K562 (cell line): ENCODE results near the gene BPI. TPM values are rescaled to one million over a fixed set of nuclear protein-coding genes. Genes with fewer than 3 reads are reported as not detected.

ENCODE experiments used
- ATAC-seq: fragments of 200-7000 bp; cut with Tn5 transposase; 3 replicates; pipeline ENCODE4 v1.9.1; 2020; ENCODE audit warnings: moderate library complexity
- BruUV-seq: library from RNA; stranded (reverse); fragments of 400-500 nt; replicated peaks from 2 replicates; lab custom pipeline; 2021; lab: Mats Ljungman, UMichigan
- CTCF ChIA-PET: fragments of 300-600 bp; formaldehyde crosslinking; extraction: SDS; loops from one replicate; lab custom pipeline; 2021; ENCODE audit warnings: low intra/inter-chr PET ratio; lab: Yijun Ruan, JAX
- POLR2A ChIA-PET: fragments of 300-600, 350-650 bp; sonication (Branson Sonifier 250); formaldehyde crosslinking; extraction: SDS; loops from one replicate; lab custom pipeline; 2021; ENCODE audit warnings: antibody characterized with exemption, inconsistent platforms; lab: Yijun Ruan, JAX
- DNase-seq, 4 experiments: peaks; one replicate each; pipeline versions ENCODE4 v3.0.0 to v3.0.0-alpha.2; 2011 to 2018; ENCODE audit warnings: low spot score in 3 of 4, mixed read lengths in 3 of 4; ENCODE audit errors: extremely low read depth in 1 of 4
- FAIRE-seq: peaks from 2 replicates; lab custom pipeline; 2011; peaks lifted over from hg19 to GRCh38; lab: Jason Lieb, UNC
- H2AFZ ChIP-seq: 2 replicates; pipeline ENCODE4 v1.6.0; 2011; ENCODE audit warnings: low read depth, low read length, control low read depth, inconsistent platforms
- H3K27ac ChIP-seq: fragments of 200-600 bp; 3 replicates; pipeline ENCODE4 v1.8.0; 2011; ENCODE audit warnings: low read depth, mild to moderate bottlenecking, control low read depth, inconsistent platforms, low read length, moderate library complexity, mixed read lengths; ENCODE audit errors: extremely low read depth
- H3K27me3 ChIP-seq, 2 experiments: fragments of 300-600 bp in 1 of 2; 2 replicates in 1 of 2; 3 replicates in 1 of 2; pipeline versions ENCODE4 v1.6.0 to v1.8.0; 2011; ENCODE audit warnings: inconsistent platforms in 2 of 2, low read length in 2 of 2, mild to moderate bottlenecking in 1 of 2, mixed read lengths in 1 of 2, moderate library complexity in 1 of 2; ENCODE audit not compliant: control insufficient read depth in 2 of 2, insufficient read depth in 2 of 2
- H3K36me3 ChIP-seq: fragments of 300-600 bp; 3 replicates; pipeline ENCODE4 v1.8.0; 2011; ENCODE audit warnings: mild to moderate bottlenecking, low read length, inconsistent platforms; ENCODE audit not compliant: control insufficient read depth, insufficient read depth
- H3K4me1 ChIP-seq, 2 experiments: fragments of 200-600 bp in 1 of 2; replicated peaks in 1 of 2; 2 replicates in 1 of 2; 3 replicates in 1 of 2; pipeline versions ENCODE4 v1.5.1 to v1.8.0; 2011; ENCODE audit warnings: inconsistent platforms in 2 of 2, low read length in 2 of 2, mild to moderate bottlenecking in 1 of 2, mixed read lengths in 1 of 2, moderate library complexity in 1 of 2; ENCODE audit not compliant: control insufficient read depth in 2 of 2, insufficient read depth in 2 of 2
- H3K4me2 ChIP-seq: 2 replicates; pipeline ENCODE4 v1.6.1; 2011; ENCODE audit warnings: low read length, control low read depth, inconsistent platforms, mixed read lengths; ENCODE audit not compliant: insufficient read depth
- H3K4me3 ChIP-seq: fragments of 200-600 bp; sonication (generic), shearing (Covaris generic); 2 replicates; pipeline ENCODE4 v1.5.1; 2016; ENCODE audit warnings: control low read depth, inconsistent platforms
- H3K79me2 ChIP-seq: fragments of 200-600 bp; 3 replicates; pipeline ENCODE4 v1.8.0; 2011; ENCODE audit warnings: low read length, inconsistent platforms; ENCODE audit not compliant: control insufficient read depth, insufficient read depth
- H3K9ac ChIP-seq, 2 experiments: 2 replicates each; pipeline versions ENCODE4 v1.6.0 to v1.6.1; 2011; ENCODE audit warnings: low read depth in 2 of 2, low read length in 2 of 2, control low read depth in 1 of 2, inconsistent platforms in 1 of 2, mild to moderate bottlenecking in 1 of 2, mixed read lengths in 1 of 2; ENCODE audit not compliant: insufficient read depth in 1 of 2
- H3K9me1 ChIP-seq: one replicate; pipeline ENCODE4 v1.6.0; 2011; ENCODE audit warnings: inconsistent platforms, mild to moderate bottlenecking, low read length, moderate library complexity; ENCODE audit not compliant: control insufficient read depth, insufficient read depth
- H3K9me3 ChIP-seq: replicated peaks from 2 replicates; pipeline ENCODE4 v1.5.1; 2011; ENCODE audit warnings: low read depth, low read length, inconsistent platforms; ENCODE audit not compliant: control insufficient read depth, insufficient read depth
- H4K20me1 ChIP-seq: replicated peaks from 2 replicates; pipeline ENCODE4 v1.6.1; 2011; ENCODE audit warnings: low read length, inconsistent platforms, mixed read lengths; ENCODE audit not compliant: control insufficient read depth, insufficient read depth
- RFX1 ChIP-seq: fragments of 450-650 bp; IDR thresholded peaks from 2 replicates; pipeline ENCODE4 v1.6.1; 2016; ENCODE audit warnings: mild to moderate bottlenecking, moderate library complexity
- RFX5 ChIP-seq: IDR thresholded peaks from 2 replicates; pipeline ENCODE4 v1.6.1; 2011; ENCODE audit warnings: low read depth, mild to moderate bottlenecking, improper control_type of control experiment, low read length
- WGBS: fragments of 100-300 bp; shearing (Covaris generic); methylation state at CpG from one replicate; pipeline ENCODE4 v1.1.6; 2016; ENCODE audit warnings: low coverage, mixed read lengths; ENCODE audit not compliant: insufficient coverage; ENCODE audit errors: missing lambda C conversion rate; 5-methylcytosine and 5-hydroxymethylcytosine counted together
- in situ Hi-C: fragments of 300-500 bp; cut with MboI; formaldehyde crosslinking; loops from 4 replicates; pipeline ENCODE4 v1.15.0; 2018; ENCODE audit warnings: inconsistent platforms, mixed read lengths
- intact Hi-C: fragments of 100-400 bp; cut with micrococcal nuclease; formaldehyde crosslinking; loops from 2 replicates; pipeline ENCODE4 v1.14.2; 2022
- polyA plus RNA-seq, 8 experiments: library from polyadenylated mRNA; depleted of rRNA in 4 of 8; stranded (reverse) in 5 of 8; unstranded in 3 of 8; fragments of >200 nt; fragmentation: Nextera tagmentation in 2 of 8; fragmentation: Illumina TruSeq in 1 of 8; extraction: Ambion mirVana in 2 of 8; extraction: Trizol in 1 of 8; gene quantifications; 2 replicates each; pipeline versions ENCODE4 v1.2.1 to v1.2.3, GENCODE V29; 2011 to 2014; ENCODE audit warnings: inconsistent platforms in 1 of 8, missing spikeins in 1 of 8
- total RNA-seq, 7 experiments: library from RNA; depleted of rRNA in 6 of 7; stranded (reverse); fragments of >200 nt in 6 of 7; fragmentation: Illumina TruSeq in 2 of 7; extraction: Trizol in 2 of 7; gene quantifications; 2 replicates each; pipeline versions ENCODE4 v1.2.1 to v1.2.3, GENCODE V29; 2011 to 2021; ENCODE audit warnings: low replicate concordance in 1 of 7
- TF ChIP-seq, protein P1 (sequence below): fragments of 200-400 bp; formaldehyde crosslinking; IDR thresholded peaks from 2 replicates; pipeline ENCODE4 v1.6.1; 2017; ENCODE audit warnings: mild to moderate bottlenecking, low read depth, low read length, moderate library complexity

BPI gene
- total and polyA plus RNA-seq, 9 of the 15 experiments (the other 6 are each of a cell fraction or from before 2014, with no cell fraction given) = not detected

- TF ChIP-seq, protein P1, sequence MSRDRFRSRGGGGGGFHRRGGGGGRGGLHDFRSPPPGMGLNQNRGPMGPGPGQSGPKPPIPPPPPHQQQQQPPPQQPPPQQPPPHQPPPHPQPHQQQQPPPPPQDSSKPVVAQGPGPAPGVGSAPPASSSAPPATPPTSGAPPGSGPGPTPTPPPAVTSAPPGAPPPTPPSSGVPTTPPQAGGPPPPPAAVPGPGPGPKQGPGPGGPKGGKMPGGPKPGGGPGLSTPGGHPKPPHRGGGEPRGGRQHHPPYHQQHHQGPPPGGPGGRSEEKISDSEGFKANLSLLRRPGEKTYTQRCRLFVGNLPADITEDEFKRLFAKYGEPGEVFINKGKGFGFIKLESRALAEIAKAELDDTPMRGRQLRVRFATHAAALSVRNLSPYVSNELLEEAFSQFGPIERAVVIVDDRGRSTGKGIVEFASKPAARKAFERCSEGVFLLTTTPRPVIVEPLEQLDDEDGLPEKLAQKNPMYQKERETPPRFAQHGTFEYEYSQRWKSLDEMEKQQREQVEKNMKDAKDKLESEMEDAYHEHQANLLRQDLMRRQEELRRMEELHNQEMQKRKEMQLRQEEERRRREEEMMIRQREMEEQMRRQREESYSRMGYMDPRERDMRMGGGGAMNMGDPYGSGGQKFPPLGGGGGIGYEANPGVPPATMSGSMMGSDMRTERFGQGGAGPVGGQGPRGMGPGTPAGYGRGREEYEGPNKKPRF = no peak
These were observed 44.0 kb upstream of the BPI start (continued) for GRCh38 chr20:38260025-38260377.

- no TSS peak for BruUV-seq
- no peak for TF ChIP-seq RFX5
- TF ChIP-seq RFX1 = peak; percentile 65
- TF ChIP-seq, all 486 proteins: peak for 1
- CTCF ChIA-PET = no interaction called here
- Histone ChIP-seq H3K36me3 (no peaks in the 10 kb centered on the region), H3K27ac (no peak within 1 kb of the TSS), H3K9ac (no peak within 1 kb of the TSS), H3K9me1 (no peaks in the 10 kb centered on the region), H3K4me3 (no peak within 1 kb of the TSS), H2AFZ (no peak within 1 kb of the TSS), H4K20me1 (no peaks in the 10 kb centered on the region), H3K79me2 (no peaks in the 10 kb centered on the region), H3K9me3 (no peaks in the 10 kb centered on the region), H3K4me1 (peaks cover 0 to 4% of the 10 kb centered on the region in 2 experiments; a peak in 1 of 5 replicates), H3K4me2 (no peak within 1 kb of the TSS), H3K27me3 (peaks cover 29 to 51% of the 10 kb centered on the region in 2 experiments)
- ATAC-seq (no peak), FAIRE-seq (no peak), DNase-seq (peak in 2 of 4 experiments; percentile 24)
- POLR2A ChIA-PET = interaction anchor here (0.9 kb wide), 1 partner anchor 14 kb away, joined by 3 read pairs; no protein-coding TSS in a partner anchor
- WGBS = 1% methylated on average over 22 of the region's 65 CpGs
- in situ Hi-C loops = no loop called here
- intact Hi-C loops = no loop called here
These were observed 43.4 kb upstream of the BPI start, which contains the start of gene KIAA1755 for GRCh38 chr20:38260378-38261053. Gene KIAA1755, minus strand, starts transcription at chr20:38260735. Its CDS starts 235 bp downstream, at chr20:38260500.
